Activated gamma-delta T cell treated with Interleukin-2 at 50 U/mL for 16 hours (primary cell): ENCODE results near the gene MAZ.
"Not testable (repeated sequence)": the region's sequence is repeated elsewhere in the genome, so short reads cannot be mapped to it uniquely, and the experiment has no call there.

Source experiments
- DNase-seq: peaks from one replicate; pipeline ENCODE4 v3.0.0-alpha.2; 2020

MAZ gene

GRCh38 chr16:29825145-29826044 lies 19.1 kb downstream of the MAZ start:
- no peak for DNase-seq

GRCh38 chr16:29826342-29826695 lies 20.0 kb downstream of the MAZ start:
- no peak for DNase-seq

- DNase-seq: no peak
Observed at GRCh38 chr16:29830774-29831173, 24.4 kb downstream of the MAZ start.

GRCh38 chr16:29831490-29831889 lies 25.2 kb downstream of the MAZ start:
- no peak for DNase-seq

GRCh38 chr16:29833219-29833618 lies 26.9 kb downstream of the MAZ start:
- not testable (repeated sequence) for DNase-seq

GRCh38 chr16:29834079-29834478 lies 27.8 kb downstream of the MAZ start:
- no peak for DNase-seq

GRCh38 chr16:29835926-29836325 lies 29.6 kb downstream of the MAZ start:
- no peak for DNase-seq

- DNase-seq: no peak
Observed at GRCh38 chr16:29836623-29837022, 30.3 kb downstream of the MAZ start.

GRCh38 chr16:29837841-29838240 lies 31.5 kb downstream of the MAZ start:
- no peak for DNase-seq

- no peak for DNase-seq
Observed at GRCh38 chr16:29839822-29840221, 33.5 kb downstream of the MAZ start.

GRCh38 chr16:29840240-29840639 lies 33.9 kb downstream of the MAZ start:
- no peak for DNase-seq

GRCh38 chr16:29841631-29842030 lies 35.3 kb downstream of the MAZ start:
- DNase-seq: no peak

- DNase-seq: no peak
Observed at GRCh38 chr16:29842732-29843346, 36.5 kb downstream of the MAZ start.

GRCh38 chr16:29843931-29844330 lies 37.6 kb downstream of the MAZ start:
- no peak for DNase-seq

GRCh38 chr16:29844575-29845331 lies 38.4 kb downstream of the MAZ start:
- no peak for DNase-seq

GRCh38 chr16:29845656-29846055 lies 39.3 kb downstream of the MAZ start:
- no peak for DNase-seq

- peak; percentile 81 for DNase-seq
Observed at GRCh38 chr16:29848420-29849297, 42.3 kb downstream of the MAZ start.

GRCh38 chr16:29849505-29849904 lies 43.2 kb downstream of the MAZ start:
- DNase-seq: no peak

GRCh38 chr16:29850998-29851397 lies 44.7 kb downstream of the MAZ start:
- no peak for DNase-seq

GRCh38 chr16:29852654-29853053 lies 46.3 kb downstream of the MAZ start:
- no peak for DNase-seq

GRCh38 chr16:29854520-29855100 lies 48.3 kb downstream of the MAZ start:
- DNase-seq: no peak

GRCh38 chr16:29857133-29857760 lies 50.9 kb downstream of the MAZ start:
- DNase-seq: no peak
